T-helper 2 cell treated with Interferon-gamma antibody and Interleukin-4, amounts not matched to agents 100 ng/mL and 5 ng/mL, for 36 hours (primary cell): ENCODE results near the gene PPP4R1. TPM values are rescaled to one million over a fixed set of nuclear protein-coding genes. Genes with fewer than 3 reads are reported as not detected.
"Not testable (repeated sequence)": the region's sequence is repeated elsewhere in the genome, so short reads cannot be mapped to it uniquely, and the experiment has no call there.

Source experiments
- intact Hi-C: fragments of 100-400 bp; cut with micrococcal nuclease; formaldehyde crosslinking; loops from one replicate; pipeline ENCODE4 v1.15.1; 2023
- total RNA-seq: library from RNA; stranded (reverse); gene quantifications from 2 replicates; pipeline ENCODE4 v1.2.3, GENCODE V29; 2022

PPP4R1 gene
- total RNA-seq, 1 donor from 2014 or later: 43.3 TPM

DNA sequence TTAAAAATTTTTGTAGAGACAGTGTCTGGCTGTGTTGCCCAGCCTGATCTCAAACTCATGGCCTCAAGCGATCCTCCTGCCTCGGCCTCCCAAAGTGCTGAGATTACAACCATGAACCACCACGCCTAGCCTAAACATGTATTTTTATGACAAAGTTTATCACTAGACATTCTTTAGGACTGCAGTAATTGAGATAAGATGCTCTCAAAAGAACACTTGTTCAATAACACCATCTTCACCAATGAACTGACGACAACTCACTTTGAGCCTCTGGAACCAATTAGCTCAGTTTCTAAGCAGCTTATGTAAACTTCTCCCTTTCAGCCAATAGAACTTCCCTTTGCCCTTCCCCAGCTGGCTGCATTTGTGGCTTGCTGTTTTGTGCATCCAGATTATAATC is 15.3 kb upstream of the PPP4R1 start:
- intact Hi-C loops: no loop called here

DNA sequence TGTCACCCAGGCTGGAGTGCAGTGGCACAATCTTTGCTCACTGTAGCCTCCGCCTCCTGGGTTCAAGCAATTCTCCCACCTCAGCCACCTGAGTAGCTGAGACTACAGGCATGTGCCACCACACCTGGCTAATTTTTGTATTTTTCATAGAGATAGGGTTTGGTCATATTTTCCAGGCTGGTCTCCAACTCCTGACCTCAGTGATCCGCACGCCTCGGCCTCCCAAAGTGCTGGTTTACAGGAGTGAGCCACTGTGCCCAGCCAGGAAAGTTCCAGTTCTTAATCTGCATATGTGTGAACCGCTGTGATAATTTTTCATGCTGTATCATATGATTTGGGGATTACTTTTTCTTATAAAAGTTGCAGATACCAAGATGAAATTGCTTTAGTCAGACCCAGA is 14.6 kb upstream of the PPP4R1 start:
- intact Hi-C loops: no loop called here

GRCh38 chr18:9627642-9628041 is 13.3 kb upstream of the PPP4R1 start:
- intact Hi-C loops: no loop called here

DNA sequence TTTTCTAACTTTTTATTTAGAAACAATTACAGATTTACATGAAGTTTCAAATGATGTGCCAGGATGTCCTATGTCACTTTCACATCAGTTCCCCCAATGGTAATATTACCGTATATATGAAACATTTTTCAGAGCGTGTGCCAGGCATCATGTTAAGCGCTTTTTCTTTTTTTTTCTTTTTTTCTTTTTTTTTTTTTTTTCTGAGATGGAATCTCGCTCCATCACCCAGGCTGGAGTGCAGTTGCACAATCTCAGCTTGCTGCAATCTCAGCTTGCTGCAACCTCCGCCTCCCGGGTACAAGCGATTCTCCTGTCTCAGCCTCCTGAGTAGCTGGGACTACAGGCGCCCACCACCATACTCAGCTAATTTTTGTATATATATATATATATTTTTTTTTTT is 5.6 kb upstream of the PPP4R1 start:
- intact Hi-C loops: loop anchor here (10.0 kb wide), 3 partner anchors 335 to 515 kb away; partner anchors contain the start of genes ANKRD12 and NDUFV2

DNA sequence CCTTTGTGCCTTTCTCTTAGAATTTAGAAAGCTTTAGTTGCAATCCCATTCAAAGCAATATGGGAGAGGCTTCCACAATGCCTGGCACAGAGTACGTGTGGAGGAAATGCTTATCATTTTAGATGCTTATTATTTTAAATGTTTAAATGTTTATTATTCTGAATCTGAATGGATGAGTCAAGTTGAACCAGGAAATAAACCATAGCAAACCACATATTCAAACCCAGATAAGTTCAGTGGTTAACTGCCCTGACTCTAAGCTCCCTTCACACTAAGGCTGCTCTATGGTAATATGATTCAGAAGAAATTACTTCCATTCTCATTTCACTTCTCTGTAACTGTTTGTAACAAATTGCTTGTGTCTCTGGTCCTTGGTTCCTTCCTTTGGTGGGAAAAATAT is 5.2 kb upstream of the PPP4R1 start:
- intact Hi-C loops: loop anchor here (10.0 kb wide), 3 partner anchors 335 to 515 kb away; partner anchors contain the start of genes ANKRD12 and NDUFV2

DNA sequence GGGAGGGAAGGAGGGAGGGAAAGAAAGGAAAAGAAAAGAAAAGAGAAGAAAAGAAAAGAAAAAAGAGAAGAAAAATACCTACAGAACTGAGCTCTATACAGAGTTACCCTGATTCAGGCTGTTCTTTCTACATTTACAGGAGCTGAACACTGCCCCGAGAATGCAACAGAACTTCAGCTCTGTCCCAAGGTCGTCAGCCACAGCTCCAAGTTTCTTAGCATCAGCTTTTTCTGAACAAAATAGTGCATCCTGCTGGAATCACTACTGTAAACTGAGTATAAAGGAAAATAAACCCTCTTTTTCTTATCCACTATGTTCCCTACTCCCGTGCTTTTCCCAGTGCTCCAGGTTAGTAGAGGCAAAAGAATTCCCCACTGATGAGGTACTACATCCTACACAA is 4.7 kb upstream of the PPP4R1 start:
- intact Hi-C loops: loop anchor here (10.0 kb wide), 3 partner anchors 336 to 514 kb away; partner anchors contain the start of genes ANKRD12 and NDUFV2

DNA sequence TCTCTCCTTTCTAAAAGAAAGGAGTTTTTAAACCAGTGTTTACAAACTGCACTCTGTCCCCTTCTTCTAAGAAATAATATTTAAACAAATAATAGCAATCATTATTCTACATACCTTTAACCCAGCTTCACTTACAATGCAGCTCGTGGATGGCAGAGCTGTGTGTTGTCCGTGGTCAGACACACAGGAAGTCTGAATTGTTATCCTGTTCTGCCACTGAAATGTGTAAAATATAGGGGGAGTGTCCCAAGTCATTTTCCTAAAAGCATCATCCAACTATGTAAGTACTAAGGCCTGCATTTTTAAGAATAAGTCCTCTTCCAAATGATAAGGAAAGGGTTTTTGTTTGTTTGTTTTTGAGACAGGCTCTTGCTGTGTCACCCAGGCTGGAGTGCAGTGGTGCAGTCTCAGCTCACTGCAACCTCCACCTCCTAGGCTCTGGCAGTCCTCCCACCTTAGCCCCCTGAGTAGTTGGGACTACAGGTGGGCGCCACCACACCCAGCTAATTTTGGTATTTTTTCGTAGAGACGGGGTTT is 2.7 kb upstream of the PPP4R1 start:
- intact Hi-C loops: loop anchor here (10.0 kb wide), 3 partner anchors 338 to 512 kb away; partner anchors contain the start of genes ANKRD12 and NDUFV2

- intact Hi-C loops: loop anchor here (10.0 kb wide), 3 partner anchors 339 to 511 kb away; partner anchors contain the start of genes ANKRD12 and NDUFV2
Observed at GRCh38 chr18:9616049-9616448, 1.7 kb upstream of the PPP4R1 start.

GRCh38 chr18:9615280-9615797 is 980 bp upstream of the PPP4R1 start:
- intact Hi-C loops: loop anchor here (1.0 to 10.0 kb wide), 6 partner anchors 139 to 511 kb away; partner anchors contain the start of genes ANKRD12, NDUFV2, TWSG1 and VAPA

- intact Hi-C loops: loop anchor here (2.0 to 10.0 kb wide), 7 partner anchors 59 to 509 kb away; partner anchors contain the start of genes ANKRD12, NDUFV2, RAB31 and TWSG1
Observed at GRCh38 chr18:9613550-9614400, 584 bp downstream of the PPP4R1 start.

DNA sequence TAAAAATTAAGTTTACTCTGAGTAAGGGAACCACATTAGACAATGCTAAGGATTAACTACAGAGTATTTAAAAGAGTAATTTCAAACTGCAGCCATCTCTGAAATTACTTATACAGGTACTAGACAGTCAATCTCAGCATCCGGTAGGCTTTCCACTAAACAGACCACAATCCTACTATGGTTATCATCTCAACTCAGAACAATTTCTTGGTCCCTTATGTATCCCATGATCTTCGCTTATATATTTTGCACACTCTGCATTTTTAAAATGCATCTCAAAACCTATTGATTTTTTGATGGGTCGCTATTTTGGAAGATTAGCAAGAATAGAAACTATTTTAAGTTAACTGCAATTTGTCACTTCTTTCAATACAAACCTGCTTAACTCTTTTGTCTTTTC is 1.4 kb downstream of the PPP4R1 start:
- intact Hi-C loops: loop anchor here (1.0 to 10.0 kb wide), 6 partner anchors 60 to 508 kb away; partner anchors contain the start of genes ANKRD12, NDUFV2 and RAB31

- intact Hi-C loops: loop anchor here (1.0 to 10.0 kb wide), 6 partner anchors 60 to 508 kb away; partner anchors contain the start of genes ANKRD12, NDUFV2 and RAB31
Observed at GRCh38 chr18:9612215-9612830, 2.0 kb downstream of the PPP4R1 start.

- intact Hi-C loops: no loop called here
Observed at GRCh38 chr18:9609190-9609589, 5.2 kb downstream of the PPP4R1 start.

DNA sequence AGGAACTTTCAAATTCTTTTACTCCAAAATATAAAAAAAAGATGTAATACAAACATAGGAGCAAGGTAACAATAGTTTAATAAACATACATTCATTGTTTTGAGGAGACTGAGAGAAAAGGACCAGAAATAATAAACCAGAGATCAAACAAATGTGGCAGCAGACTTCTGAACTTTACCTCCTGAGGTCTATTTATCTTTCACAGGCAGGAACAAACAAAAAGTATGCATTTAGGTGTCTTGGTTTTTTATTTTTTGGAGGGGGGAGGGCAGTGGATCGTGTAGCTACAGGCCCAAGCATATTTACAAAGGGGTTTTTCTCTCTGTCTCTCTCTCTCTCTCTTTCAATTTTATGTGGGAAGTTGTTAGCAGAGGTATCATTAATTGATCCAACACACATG is 5.6 kb downstream of the PPP4R1 start:
- intact Hi-C loops: no loop called here

- intact Hi-C loops: no loop called here
Observed at GRCh38 chr18:9608298-9608697, 6.1 kb downstream of the PPP4R1 start.

DNA sequence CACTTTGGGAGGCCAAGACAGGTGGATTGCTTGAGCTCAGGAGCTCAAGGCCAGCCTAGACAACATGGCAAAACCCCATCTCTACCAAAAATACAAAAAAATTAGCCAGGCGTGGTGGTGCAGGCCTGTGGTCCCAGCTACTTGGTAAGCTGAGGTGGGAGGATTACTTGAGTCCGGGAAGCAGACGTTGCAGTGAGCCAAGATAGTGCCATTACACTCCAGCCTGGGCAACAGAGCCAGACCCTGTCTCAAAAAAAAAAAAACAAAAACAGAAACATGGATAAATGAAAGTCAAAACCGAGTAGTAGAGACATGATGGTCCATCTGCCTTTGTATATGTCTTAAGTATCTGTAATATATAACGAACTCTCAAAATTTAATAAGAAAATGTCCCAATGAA is 7.2 kb downstream of the PPP4R1 start:
- intact Hi-C loops: not testable (repeated sequence)

DNA sequence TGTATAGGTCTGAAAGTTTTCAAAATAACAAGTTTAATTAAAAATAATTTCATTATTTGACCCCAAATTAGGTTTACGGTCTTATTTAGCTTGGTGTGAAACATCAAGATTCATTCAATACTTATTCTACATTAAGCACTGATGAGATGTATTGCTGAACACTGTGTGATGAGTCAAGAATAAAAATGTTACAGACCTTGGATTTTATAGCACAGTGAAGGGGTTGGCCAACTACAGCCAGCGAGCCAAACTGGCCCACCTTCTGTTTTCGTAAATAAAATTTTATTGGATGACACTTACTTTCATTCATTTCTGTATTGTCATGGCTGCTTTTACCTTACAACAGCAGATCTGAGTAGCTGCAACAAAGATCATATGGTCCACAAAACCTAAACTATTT is 8.3 kb downstream of the PPP4R1 start:
- intact Hi-C loops: no loop called here

DNA sequence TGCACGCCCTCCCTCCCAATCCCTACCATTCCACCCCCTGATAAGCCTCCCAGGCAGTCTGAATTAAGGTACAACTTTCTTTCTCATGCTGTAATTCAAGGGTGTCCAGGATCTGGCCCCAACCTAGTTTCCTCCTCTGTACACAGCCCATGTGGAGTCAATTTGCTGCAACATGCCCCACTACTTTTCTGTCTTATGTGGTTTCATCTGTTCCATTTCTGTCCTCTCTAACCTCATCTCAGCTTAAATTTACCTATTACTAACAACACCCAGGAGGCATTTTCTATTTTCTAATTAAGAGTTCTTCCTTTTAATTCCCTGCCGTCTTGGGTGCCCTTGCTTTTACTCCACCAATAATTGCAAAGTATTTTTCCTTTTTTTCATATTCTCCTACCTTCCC is 10.0 kb downstream of the PPP4R1 start:
- intact Hi-C loops: no loop called here

- intact Hi-C loops: no loop called here
Observed at GRCh38 chr18:9599328-9599727, 15.0 kb downstream of the PPP4R1 start.

- intact Hi-C loops: no loop called here
Observed at GRCh38 chr18:9597609-9598008, 16.8 kb downstream of the PPP4R1 start.

- intact Hi-C loops: no loop called here
Observed at GRCh38 chr18:9596843-9597526, 17.4 kb downstream of the PPP4R1 start.
